ENCODE results near the gene VPS13C.

VPS13C gene

GRCh38 chr15:61807281-61807929 is 252.8 kb downstream of the VPS13C start:
- DNase-seq = no peak

Measured in stimulated activated naive CD4-positive, alpha-beta T cell treated with Interleukin-2 at 50 U/mL for 16 hours (primary cell).